H1 (cell line): ENCODE results near the gene HDC. TPM values are rescaled to one million over a fixed set of nuclear protein-coding genes. Genes with fewer than 3 reads are reported as not detected.

ENCODE experiments used
- CTCF ChIA-PET: fragments of 300-600 bp; sonication (Branson Sonifier 250); formaldehyde crosslinking; loops from one replicate; lab custom pipeline; 2021; ENCODE audit not compliant: partially characterized antibody; lab: Charles Lee
- POLR2A ChIA-PET: fragments of 300-600 bp; sonication (Branson Sonifier 250); formaldehyde crosslinking; loops from one replicate; lab custom pipeline; 2021; ENCODE audit warnings: inconsistent platforms; ENCODE audit not compliant: partially characterized antibody; lab: Charles Lee
- DNase-seq, 2 experiments: peaks; one replicate each; pipeline versions ENCODE4 v3.0.0 to v3.0.0-alpha.2; 2010 to 2022; ENCODE audit warnings: low spot score in 2 of 2, low read depth in 1 of 2, mixed read lengths in 1 of 2
- FAIRE-seq: peaks from 2 replicates; lab custom pipeline; 2011; peaks lifted over from hg19 to GRCh38; lab: Jason Lieb, UNC
- H2AFZ ChIP-seq: 2 replicates; pipeline ENCODE4 v1.8.1; 2012; ENCODE audit warnings: low read length, inconsistent platforms
- H2AK5ac ChIP-seq: 2 replicates; pipeline ENCODE4 v1.6.1; 2013; ENCODE audit warnings: low read depth, low read length
- H2BK120ac ChIP-seq: replicated peaks from 2 replicates; pipeline ENCODE3; 2013; ENCODE audit warnings: low read depth, low read length, inconsistent platforms
- H2BK12ac ChIP-seq: 2 replicates; pipeline ENCODE4 v1.6.1; 2013; ENCODE audit warnings: low read depth, low read length
- H2BK15ac ChIP-seq: 2 replicates; pipeline ENCODE4 v1.6.1; 2013; ENCODE audit warnings: low read length
- H2BK20ac ChIP-seq: 2 replicates; pipeline ENCODE4 v1.6.1; 2013; ENCODE audit warnings: low read length
- H2BK5ac ChIP-seq: 2 replicates; pipeline ENCODE4 v1.6.1; 2013; ENCODE audit warnings: low read depth, low read length
- H3K14ac ChIP-seq: 2 replicates; pipeline ENCODE4 v1.6.1; 2013; ENCODE audit warnings: inconsistent platforms; ENCODE audit not compliant: insufficient read length
- H3K18ac ChIP-seq: 2 replicates; pipeline ENCODE4 v1.6.1; 2013; ENCODE audit warnings: low read length; ENCODE audit errors: extremely low read depth
- H3K23ac ChIP-seq: 2 replicates; pipeline ENCODE4 v1.6.1; 2013; ENCODE audit warnings: inconsistent platforms; ENCODE audit not compliant: insufficient read length
- H3K23me2 ChIP-seq: 2 replicates; pipeline ENCODE4 v1.6.1; 2013; ENCODE audit warnings: low read depth, low read length
- H3K27ac ChIP-seq: 2 replicates; pipeline ENCODE4 v1.6.1; 2011; ENCODE audit warnings: low read depth, low read length, inconsistent platforms
- H3K27me3 ChIP-seq, 4 experiments: replicated peaks in 1 of 4; 1 replicate in 1 of 4; 2 replicates in 3 of 4; pipeline versions ENCODE4 v1.6.1 to v1.8.1; 2011 to 2013; ENCODE audit warnings: low read length in 3 of 4, mild to moderate bottlenecking in 3 of 4, inconsistent platforms in 2 of 4, mixed read lengths in 2 of 4, moderate library complexity in 1 of 4; ENCODE audit not compliant: control insufficient read depth in 3 of 4, insufficient read depth in 3 of 4; ENCODE audit errors: extremely low read depth in 1 of 4
- H3K36me3 ChIP-seq, 4 experiments: 2 replicates each; pipeline versions ENCODE4 v1.6.1 to v1.8.1; 2011 to 2013; ENCODE audit warnings: mild to moderate bottlenecking in 4 of 4, low read length in 3 of 4, moderate library complexity in 2 of 4, control low read depth in 1 of 4, inconsistent platforms in 1 of 4; ENCODE audit not compliant: insufficient read depth in 4 of 4, control insufficient read depth in 2 of 4
- H3K4ac ChIP-seq: replicated peaks from 2 replicates; pipeline ENCODE3; 2013; ENCODE audit warnings: low read length, low read depth, mixed read lengths, inconsistent platforms; ENCODE audit not compliant: insufficient read length
- H3K4me1 ChIP-seq, 4 experiments: replicated peaks in 1 of 4; 1 replicate in 1 of 4; 2 replicates in 3 of 4; pipeline versions ENCODE4 v1.6.1 to v1.8.1; 2011 to 2013; ENCODE audit warnings: low read length in 3 of 4, inconsistent platforms in 2 of 4, mixed read lengths in 1 of 4; ENCODE audit not compliant: insufficient read depth in 4 of 4, control insufficient read depth in 3 of 4
- H3K4me2 ChIP-seq, 2 experiments: 2 replicates each; pipeline versions ENCODE4 v1.6.1 to v1.8.1; 2011 to 2013; ENCODE audit warnings: low read depth in 2 of 2, low read length in 2 of 2, control low read depth in 1 of 2, inconsistent platforms in 1 of 2, mild to moderate bottlenecking in 1 of 2; ENCODE audit not compliant: insufficient read depth in 1 of 2
- H3K4me3 ChIP-seq, 4 experiments: fragments of 200-600, 300-600 bp in 1 of 4; sonication (generic), shearing (Covaris generic), sonication (Bioruptor Twin) in 1 of 4; 2 replicates each; pipeline versions ENCODE4 v1.5.1 to v1.8.1; 2011 to 2016; ENCODE audit warnings: low read length in 4 of 4, low read depth in 3 of 4, control low read depth in 2 of 4, inconsistent platforms in 2 of 4, mild to moderate bottlenecking in 2 of 4, mixed read lengths in 1 of 4, moderate library complexity in 1 of 4; ENCODE audit not compliant: insufficient read depth in 2 of 4; ENCODE audit errors: extremely low read depth in 1 of 4
- H3K56ac ChIP-seq: replicated peaks from 2 replicates; pipeline ENCODE3; 2013; ENCODE audit warnings: low read depth, mild to moderate bottlenecking, mixed read lengths, low read length, inconsistent platforms; ENCODE audit not compliant: insufficient read length
- H3K79me1 ChIP-seq: 2 replicates; pipeline ENCODE4 v1.6.1; 2013; ENCODE audit warnings: low read depth, low read length, control low read depth
- H3K79me2 ChIP-seq, 2 experiments: 2 replicates each; pipeline versions ENCODE4 v1.6.1 to v1.8.1; 2012 to 2013; ENCODE audit warnings: low read length in 2 of 2, mild to moderate bottlenecking in 2 of 2, inconsistent platforms in 1 of 2; ENCODE audit not compliant: insufficient read depth in 2 of 2, control insufficient read depth in 1 of 2
- H3K9ac ChIP-seq, 4 experiments: replicated peaks in 1 of 4; 1 replicate in 1 of 4; 2 replicates in 3 of 4; pipeline versions ENCODE4 v1.6.1 to v1.8.1; 2011 to 2013; ENCODE audit warnings: low read depth in 3 of 4, low read length in 3 of 4, control low read depth in 2 of 4, mild to moderate bottlenecking in 2 of 4, moderate library complexity in 2 of 4, inconsistent platforms in 1 of 4; ENCODE audit errors: extremely low read depth in 1 of 4
- H3K9me3 ChIP-seq, 2 experiments: 2 replicates each; pipeline versions ENCODE4 v1.6.1 to v1.8.1; 2012 to 2013; ENCODE audit warnings: mild to moderate bottlenecking in 2 of 2, moderate library complexity in 2 of 2, control low read depth in 1 of 2, inconsistent platforms in 1 of 2, low read depth in 1 of 2, low read length in 1 of 2, mixed read lengths in 1 of 2; ENCODE audit not compliant: insufficient read depth in 2 of 2
- H4K20me1 ChIP-seq, 2 experiments: replicated peaks in 1 of 2; 2 replicates each; pipeline versions ENCODE3 to v1.8.1; 2011 to 2013; ENCODE audit warnings: inconsistent platforms in 2 of 2, low read length in 2 of 2, mild to moderate bottlenecking in 1 of 2; ENCODE audit not compliant: insufficient read depth in 2 of 2, control insufficient read depth in 1 of 2
- H4K5ac ChIP-seq: 2 replicates; pipeline ENCODE4 v1.6.1; 2013; ENCODE audit warnings: low read length, low read depth, mixed read lengths, inconsistent platforms; ENCODE audit not compliant: insufficient read length
- H4K8ac ChIP-seq: 2 replicates; pipeline ENCODE4 v1.8.0; 2013; ENCODE audit warnings: mild to moderate bottlenecking, moderate library complexity, low read length, inconsistent platforms; ENCODE audit not compliant: insufficient read depth; ENCODE audit errors: extremely low read depth
- H4K91ac ChIP-seq: replicated peaks from 2 replicates; pipeline ENCODE3; 2013; ENCODE audit warnings: low read length, mixed read lengths, inconsistent platforms; ENCODE audit not compliant: insufficient read length
- RAD21 ChIP-seq, 2 experiments: IDR thresholded peaks in 1 of 2; conservative IDR thresholded peaks in 1 of 2; 2 replicates each; pipeline ENCODE4 v1.6.1; 2011; ENCODE audit warnings: low read depth in 2 of 2, low read length in 2 of 2, improper control_type of control experiment in 1 of 2, inconsistent platforms in 1 of 2, mild to moderate bottlenecking in 1 of 2, moderate library complexity in 1 of 2
- RBBP5 ChIP-seq: IDR thresholded peaks from 2 replicates; pipeline ENCODE4 v1.7.1; 2012; ENCODE audit warnings: low read depth, mild to moderate bottlenecking, inconsistent platforms, low read length, moderate library complexity, borderline replicate concordance
- RNF2 ChIP-seq: fragments of 200-900, 300-1000 bp; sonication (generic); IDR thresholded peaks from 2 replicates; pipeline ENCODE4 v1.7.1; 2016; ENCODE audit warnings: borderline replicate concordance, low read depth, mild to moderate bottlenecking, antibody characterized with exemption, low read length; ENCODE audit not compliant: poor library complexity, severe bottlenecking; ENCODE audit errors: missing control alignments
- SAP30 ChIP-seq: fragments of 300-600 bp; sonication (generic); IDR thresholded peaks from 2 replicates; pipeline ENCODE4 v1.7.1; 2012; ENCODE audit warnings: low read length, moderate library complexity, mild to moderate bottlenecking, inconsistent platforms; ENCODE audit not compliant: insufficient read depth, insufficient replicate concordance
- WGBS, 2 experiments: shearing (Covaris generic) in 1 of 2; methylation state at CpG; one replicate each; pipeline versions ENCODE4 v1.1.6 to v1.1.7; 2013 to 2015; ENCODE audit warnings: low lambda C conversion rate in 2 of 2, mixed read lengths in 2 of 2, inconsistent platforms in 1 of 2, low coverage in 1 of 2, missing lambda C conversion rate in 1 of 2; ENCODE audit not compliant: insufficient replicate concordance in 2 of 2, insufficient coverage in 1 of 2, insufficient read length in 1 of 2; ENCODE audit errors: extremely low coverage in 1 of 2, missing lambda C conversion rate in 1 of 2; 5-methylcytosine and 5-hydroxymethylcytosine counted together
- polyA plus RNA-seq, 7 experiments: library from polyadenylated mRNA; depleted of rRNA in 3 of 7; stranded (reverse) in 5 of 7; unstranded in 2 of 7; fragments of >200 nt in 5 of 7; fragments of 200-250 nt in 2 of 7; gene quantifications; 1 replicate in 5 of 7; 2 replicates in 1 of 7; 4 replicates in 1 of 7; pipeline versions ENCODE4 v1.2.1 to v1.2.3, GENCODE V29; 2011 to 2013; ENCODE audit warnings: missing spikeins in 2 of 7, mixed read lengths in 2 of 7
- total RNA-seq: library from RNA; stranded (reverse); fragmentation: NEBNext Ultra II Directional; extraction: Animal tissue kit (Norgen Biotek cat#: 25700); gene quantifications from 2 replicates; pipeline ENCODE4 v1.2.1, GENCODE V29; 2021
- TF ChIP-seq, protein P1 (sequence below): IDR thresholded peaks from 2 replicates; pipeline ENCODE4 v1.6.1; 2012; ENCODE audit warnings: inconsistent platforms

Gene HDC
- total and polyA plus RNA-seq, 2 of the 8 experiments (the other 6 are each of a cell fraction or from before 2014, with no cell fraction given): 0.20 to 0.22 TPM

- Histone ChIP-seq H3K36me3 (no peaks in the 10 kb centered on the region), H2AK5ac (no peak overlapping the region), H3K4ac (no peak overlapping the region), H4K91ac (no peak overlapping the region), H3K14ac (no peak overlapping the region), H2BK20ac (no peak overlapping the region), H3K9ac (no peak overlapping the region), H3K79me2 (no peaks in the 10 kb centered on the region), H3K4me3 (no peak overlapping the region), H3K23me2 (no peaks in the 10 kb centered on the region), H3K23ac (no peak overlapping the region), H3K27ac (no peak overlapping the region), H2BK15ac (no peak overlapping the region), H2BK120ac (no peak overlapping the region), H4K20me1 (no peaks in the 10 kb centered on the region), H3K4me1 (no peaks in the 10 kb centered on the region), H3K56ac (no peak overlapping the region), H3K79me1 (no peaks in the 10 kb centered on the region), H2AFZ (no peak overlapping the region), H4K8ac (no peak overlapping the region), H3K4me2 (no peak overlapping the region), H3K18ac (no peak overlapping the region), H3K9me3 (no peaks in the 10 kb centered on the region), H4K5ac (no peak overlapping the region), H2BK5ac (no peak overlapping the region), H3K27me3 (no peaks in the 10 kb centered on the region), H2BK12ac (no peak overlapping the region)
- DNase-seq: no peak
- WGBS, 2 experiments: 84% methylated on average over 5 of the region's 5 CpGs; no CpG with 5 or more reads in 1 of the 2 experiments
- no peak for FAIRE-seq
- ChIA-PET CTCF (interaction anchor here (0.5 to 5.7 kb wide), 10 partner anchors 8 to 1969 kb away, joined by 3 to 37 read pairs (median 3); partner anchors contain the start of gene SLC27A2), POLR2A (no interaction called here)
- TF ChIP-seq SAP30 (no peak), RNF2 (no peak), RAD21 (IDR thresholded peaks at IDR 0.05 in 1 of 2, conservative IDR thresholded peaks at IDR 0.05 in 1 of 2; ENCODE audit: low read depth in 2 of 2, low read length in 2 of 2) (peak in 1 of 2 experiments; percentile 14; a peak in 1 of 4 replicates), RBBP5 (no peak)
- TF ChIP-seq, protein P1, sequence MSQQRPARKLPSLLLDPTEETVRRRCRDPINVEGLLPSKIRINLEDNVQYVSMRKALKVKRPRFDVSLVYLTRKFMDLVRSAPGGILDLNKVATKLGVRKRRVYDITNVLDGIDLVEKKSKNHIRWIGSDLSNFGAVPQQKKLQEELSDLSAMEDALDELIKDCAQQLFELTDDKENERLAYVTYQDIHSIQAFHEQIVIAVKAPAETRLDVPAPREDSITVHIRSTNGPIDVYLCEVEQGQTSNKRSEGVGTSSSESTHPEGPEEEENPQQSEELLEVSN: no peak
These were observed 23.7 kb downstream of the HDC start for GRCh38 chr15:50241684-50242450.
